C4-2B (cell line): ENCODE data around the gene TPRKB.

Experiments used
- ZFX ChIP-seq: fragments of 450-650 bp; IDR thresholded peaks from 2 replicates; pipeline ENCODE4 v1.6.1; 2017
- TF ChIP-seq, protein P1 (sequence below): fragments of 450-650 bp; conservative IDR thresholded peaks from 2 replicates; pipeline ENCODE4 v1.5.1; 2017; ENCODE audit warnings: mild to moderate bottlenecking

DNA sequence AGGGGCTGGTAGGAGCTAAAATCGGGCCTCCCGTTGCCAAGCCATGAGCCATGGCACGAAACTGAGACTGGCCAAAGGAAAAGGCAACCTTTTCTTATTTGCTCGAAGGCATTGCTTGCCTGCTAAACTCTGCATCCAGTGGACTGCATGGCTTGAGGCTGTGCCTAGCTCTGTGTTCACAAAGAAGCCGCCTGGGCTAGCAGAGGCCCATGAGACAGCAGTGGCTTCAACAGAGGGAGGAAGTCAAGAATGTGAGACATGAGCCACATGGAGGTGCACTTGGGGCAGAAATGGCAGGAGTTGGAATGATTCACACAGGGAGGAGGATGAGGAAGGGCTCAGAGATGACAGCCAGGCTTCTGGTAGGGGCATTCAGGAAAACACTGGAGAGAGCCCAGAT is 33.5 kb downstream of the TPRKB start:
- TF ChIP-seq, protein P1, sequence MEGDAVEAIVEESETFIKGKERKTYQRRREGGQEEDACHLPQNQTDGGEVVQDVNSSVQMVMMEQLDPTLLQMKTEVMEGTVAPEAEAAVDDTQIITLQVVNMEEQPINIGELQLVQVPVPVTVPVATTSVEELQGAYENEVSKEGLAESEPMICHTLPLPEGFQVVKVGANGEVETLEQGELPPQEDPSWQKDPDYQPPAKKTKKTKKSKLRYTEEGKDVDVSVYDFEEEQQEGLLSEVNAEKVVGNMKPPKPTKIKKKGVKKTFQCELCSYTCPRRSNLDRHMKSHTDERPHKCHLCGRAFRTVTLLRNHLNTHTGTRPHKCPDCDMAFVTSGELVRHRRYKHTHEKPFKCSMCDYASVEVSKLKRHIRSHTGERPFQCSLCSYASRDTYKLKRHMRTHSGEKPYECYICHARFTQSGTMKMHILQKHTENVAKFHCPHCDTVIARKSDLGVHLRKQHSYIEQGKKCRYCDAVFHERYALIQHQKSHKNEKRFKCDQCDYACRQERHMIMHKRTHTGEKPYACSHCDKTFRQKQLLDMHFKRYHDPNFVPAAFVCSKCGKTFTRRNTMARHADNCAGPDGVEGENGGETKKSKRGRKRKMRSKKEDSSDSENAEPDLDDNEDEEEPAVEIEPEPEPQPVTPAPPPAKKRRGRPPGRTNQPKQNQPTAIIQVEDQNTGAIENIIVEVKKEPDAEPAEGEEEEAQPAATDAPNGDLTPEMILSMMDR: no peak
- TF ChIP-seq ZFX: no peak
